NCI-H2196 treated with DMSO at 0.1 percent for 48 hours (cell line): ENCODE data around the gene ZMIZ1.

Experiments
- DNase-seq: peaks from one replicate; lab custom pipeline; 2025; ENCODE audit not compliant: unreplicated experiment; lab: John Stamatoyannopoulos, UW

The ZMIZ1 gene

DNA sequence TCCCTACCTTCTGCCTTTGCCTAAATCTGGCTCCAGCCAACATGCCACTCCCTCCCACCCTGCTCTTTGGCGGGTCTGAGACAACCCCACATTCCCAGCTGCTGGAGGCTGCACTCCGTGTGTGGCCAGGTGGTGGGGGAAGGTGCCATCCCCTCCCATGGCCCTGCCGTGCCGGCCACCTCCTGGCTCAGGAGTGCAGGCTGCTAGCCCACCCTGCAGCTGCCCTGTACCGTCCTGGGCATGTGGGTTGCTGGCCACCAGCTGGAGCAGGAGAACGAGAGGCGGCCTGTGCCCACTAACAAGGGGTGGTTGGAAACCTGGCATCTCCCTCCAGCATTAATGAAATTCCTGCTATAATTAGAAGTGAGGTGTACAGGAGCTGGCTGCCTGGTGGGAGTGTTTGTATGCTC is 97.6 kb downstream of the ZMIZ1 start:
- no peak for DNase-seq

DNA sequence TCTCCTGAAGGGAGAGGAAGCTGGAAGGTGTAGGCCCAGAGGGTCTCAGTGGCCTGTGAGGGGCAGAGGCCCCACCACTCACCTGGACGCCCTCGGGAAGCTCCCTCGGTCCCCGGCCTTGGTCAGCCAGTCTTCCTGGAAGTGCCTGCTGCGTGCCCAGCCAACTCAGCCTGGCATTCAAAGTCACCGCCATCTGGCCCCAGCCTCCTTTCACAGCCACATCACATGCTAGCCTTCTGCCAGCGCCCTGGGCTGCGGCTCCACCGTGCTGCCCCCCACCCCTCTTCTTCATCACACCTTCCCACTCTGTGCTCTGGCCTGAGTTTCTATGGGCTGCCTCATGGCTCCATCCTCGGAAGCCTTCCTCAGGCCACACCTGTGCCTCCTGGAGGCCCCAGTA is 98.0 kb downstream of the ZMIZ1 start:
- no peak for DNase-seq

DNA sequence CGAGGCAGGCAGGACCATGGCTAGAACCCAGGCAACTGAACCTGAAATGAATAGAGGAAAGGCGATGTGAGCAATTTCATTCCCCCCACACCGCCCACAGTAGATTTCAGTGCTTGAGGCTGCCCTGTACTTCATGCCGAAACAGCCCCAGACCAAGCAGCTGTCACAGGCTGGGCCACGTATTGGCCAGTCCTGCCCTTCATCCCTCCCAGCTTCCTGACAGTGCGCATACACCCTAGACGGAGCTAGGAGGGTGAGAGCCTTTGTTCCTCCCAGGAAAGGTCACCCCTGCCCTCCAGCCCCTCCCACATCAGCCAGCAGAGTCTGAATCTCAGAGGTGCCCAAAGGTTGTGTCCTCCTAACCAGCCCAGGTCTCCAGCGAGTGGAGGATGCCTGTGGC is 98.8 kb downstream of the ZMIZ1 start:
- DNase-seq: no peak

DNA sequence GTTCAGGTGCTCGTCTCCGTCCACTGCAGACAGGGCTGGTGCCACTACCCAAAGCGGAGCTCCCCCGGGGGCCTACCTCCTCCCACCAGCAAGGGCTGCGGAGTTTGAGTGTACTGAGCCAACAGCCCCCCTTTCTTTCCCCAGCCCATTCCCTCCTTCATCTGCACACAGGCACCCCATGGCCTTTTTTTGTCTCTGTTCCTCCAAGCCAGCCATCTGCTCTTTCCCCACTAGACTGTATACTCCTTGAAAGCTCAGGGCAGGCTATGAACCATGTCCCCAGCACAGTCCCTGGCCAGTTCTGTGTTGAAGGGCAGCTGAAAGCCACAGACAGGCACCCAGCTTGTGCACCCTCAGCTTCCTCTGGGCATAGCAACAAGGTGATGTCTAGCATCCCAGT is 99.4 kb downstream of the ZMIZ1 start:
- DNase-seq: no peak

DNA sequence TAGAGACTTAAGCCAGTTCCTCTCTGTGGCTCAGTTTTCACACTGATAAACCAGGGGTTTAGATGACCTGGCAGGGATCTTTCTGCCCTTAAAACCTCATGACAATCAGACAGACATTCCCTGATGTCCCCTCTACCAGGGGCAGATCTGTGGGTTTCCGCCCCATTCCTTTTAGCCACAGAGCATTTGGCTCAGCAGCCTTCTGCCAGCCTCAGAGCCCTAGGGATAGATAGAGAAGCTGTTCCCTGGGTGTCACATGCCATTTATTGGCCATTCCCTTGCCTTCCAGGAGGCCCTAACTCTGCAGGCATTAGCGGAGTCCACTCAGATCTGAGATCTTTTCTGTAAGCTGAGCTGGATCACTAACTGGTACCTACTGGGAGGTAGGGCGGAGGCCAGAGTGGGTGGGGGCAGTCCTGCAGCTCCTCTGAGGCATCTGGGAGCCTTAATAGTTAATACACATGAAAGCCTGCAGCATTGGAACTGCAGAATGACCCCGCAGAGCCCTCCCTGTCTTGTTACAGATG is 101.5 kb downstream of the ZMIZ1 start:
- no peak for DNase-seq

DNA sequence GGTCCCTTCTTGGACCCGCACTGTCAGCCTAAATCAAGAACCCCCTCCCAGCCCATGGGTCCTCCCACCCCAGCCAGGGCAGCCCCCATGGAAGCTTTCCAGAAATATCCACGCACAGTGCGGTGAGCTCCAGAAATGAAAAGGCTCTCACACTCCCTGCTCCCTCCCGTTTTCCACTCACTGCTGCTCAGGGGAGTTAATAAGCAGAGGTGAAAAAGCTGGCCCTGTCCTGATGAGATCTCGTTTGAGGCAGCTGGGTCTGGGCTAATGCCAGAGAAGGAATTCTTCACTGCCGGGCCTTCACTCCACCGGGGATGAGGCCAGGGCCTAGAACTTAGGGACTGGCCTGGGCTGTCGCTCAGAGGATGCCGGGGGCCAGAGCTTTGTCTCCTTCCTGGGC is 102.2 kb downstream of the ZMIZ1 start:
- DNase-seq: no peak

DNA sequence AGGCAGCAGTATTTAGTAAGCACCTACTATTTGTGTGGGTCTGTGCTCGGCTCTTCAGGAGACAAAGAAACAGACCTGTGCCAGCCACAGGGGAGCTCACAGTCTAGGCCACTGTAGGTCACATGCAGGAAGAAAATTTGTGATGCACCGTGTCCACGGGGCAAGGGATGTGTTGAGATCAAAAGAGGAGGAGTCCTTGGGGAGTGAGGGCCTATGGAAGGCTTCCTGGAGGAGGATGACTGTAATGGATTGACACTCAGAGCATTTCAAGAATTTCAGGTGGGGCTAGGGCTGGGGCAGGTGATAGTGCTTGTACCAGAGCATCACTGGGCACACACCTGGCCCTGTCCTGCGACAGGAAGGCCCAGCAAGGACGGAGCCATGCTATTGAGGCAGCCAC is 102.7 kb downstream of the ZMIZ1 start:
- DNase-seq: no peak

DNA sequence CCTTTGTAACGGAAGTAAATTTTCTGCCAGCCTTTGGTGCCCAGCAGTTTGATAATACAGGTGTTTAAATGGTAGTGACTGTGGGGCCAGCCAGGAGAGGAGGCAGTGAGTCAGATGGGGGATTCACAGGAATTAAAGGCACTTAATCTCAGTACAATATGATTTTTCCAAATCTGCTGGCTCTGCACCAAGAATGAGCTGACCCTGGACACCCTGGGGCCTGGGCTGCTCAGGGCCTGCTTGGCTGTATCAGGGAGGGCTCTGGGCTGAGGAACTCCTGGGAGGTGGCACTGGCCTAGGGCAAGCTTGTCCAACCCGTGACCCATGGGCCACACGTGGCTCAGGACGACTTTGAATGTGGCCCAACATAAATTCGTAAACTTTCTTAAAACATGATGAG is 104.1 kb downstream of the ZMIZ1 start:
- no peak for DNase-seq

DNA sequence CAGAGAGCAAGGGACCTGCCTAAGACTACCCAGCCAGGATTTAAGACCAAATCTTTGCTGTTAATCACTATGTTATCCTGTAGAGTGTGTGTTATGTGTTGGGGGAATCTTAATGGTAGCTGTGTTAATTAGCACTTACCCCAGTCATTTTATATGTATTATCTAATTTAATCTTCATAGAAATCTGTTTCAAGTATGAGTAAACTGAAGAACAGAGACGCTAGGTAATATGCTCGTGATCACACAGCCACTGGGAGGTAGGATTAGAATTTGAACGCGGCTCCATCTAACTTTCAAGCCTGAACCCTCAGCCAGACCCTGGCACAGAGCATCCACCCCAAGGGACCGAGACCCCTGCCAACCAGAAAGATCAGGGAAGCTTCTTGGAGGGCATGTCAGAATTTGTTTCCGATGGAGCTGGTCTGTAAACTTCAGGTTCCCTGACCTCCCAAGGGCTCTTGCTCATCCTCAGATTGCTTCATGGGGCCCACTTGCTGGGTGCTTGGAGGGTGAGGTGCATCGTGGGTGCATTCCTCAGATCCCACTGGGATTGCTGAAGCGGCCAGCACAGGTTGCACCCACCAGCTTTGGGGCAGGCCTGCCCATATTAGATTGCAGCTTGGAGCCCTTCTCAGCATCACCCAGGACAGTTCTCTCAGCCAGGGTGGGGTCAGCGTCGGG is 105.0 kb downstream of the ZMIZ1 start:
- no peak for DNase-seq

DNA sequence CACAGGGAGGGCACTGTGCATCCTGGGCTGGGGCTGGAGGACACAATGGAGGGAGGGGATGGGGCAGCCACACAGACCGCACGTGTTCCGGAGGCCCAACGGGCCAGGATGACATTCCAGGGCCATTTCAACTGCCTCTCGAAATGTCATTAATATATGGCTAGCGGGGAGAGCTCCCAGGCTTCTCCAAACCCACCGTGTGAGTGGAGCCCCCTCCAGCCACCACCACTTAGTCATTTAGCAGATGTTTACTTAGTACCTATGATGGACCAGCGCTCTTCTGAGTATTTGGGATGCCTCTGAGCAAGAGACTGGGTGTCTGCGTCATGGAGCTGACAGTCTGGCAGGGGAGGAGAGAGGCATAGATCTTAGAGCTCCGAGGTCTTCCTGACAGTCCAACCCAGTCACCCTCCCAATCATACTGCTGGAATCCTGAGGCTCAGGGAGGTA is 107.3 kb downstream of the ZMIZ1 start:
- DNase-seq: no peak

DNA sequence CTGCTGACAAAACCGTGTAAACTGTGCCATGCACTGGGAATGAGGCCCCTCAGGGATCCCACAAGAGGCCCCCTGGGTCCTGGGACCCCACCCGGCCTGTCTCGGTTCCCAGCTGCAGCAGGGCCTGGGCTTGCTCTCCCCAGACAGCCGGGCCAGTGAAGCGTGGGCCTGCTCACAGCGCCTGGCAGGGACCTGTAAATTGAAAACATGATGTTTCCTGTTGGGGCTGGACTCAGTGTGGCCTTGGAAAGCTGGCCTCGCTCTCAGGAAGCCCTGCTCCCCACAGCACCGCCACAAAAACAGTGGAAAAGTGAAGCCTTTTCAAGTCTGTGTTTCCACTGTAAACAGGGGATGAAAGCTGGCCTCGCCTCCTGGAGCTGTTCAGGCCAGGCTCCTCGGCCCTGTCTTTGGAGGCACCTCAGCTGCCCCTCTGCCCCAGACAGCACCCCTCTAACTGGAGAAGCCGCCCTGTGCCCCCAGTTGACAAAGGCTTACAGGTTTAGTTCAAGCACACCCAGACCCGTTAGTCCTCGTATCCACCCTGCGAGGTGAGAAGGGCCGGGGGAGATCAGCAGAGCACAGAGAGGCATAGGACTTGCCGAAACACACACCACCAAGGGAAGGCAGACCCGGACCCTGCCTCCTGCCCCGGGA is 108.3 kb downstream of the ZMIZ1 start:
- no peak for DNase-seq

DNA sequence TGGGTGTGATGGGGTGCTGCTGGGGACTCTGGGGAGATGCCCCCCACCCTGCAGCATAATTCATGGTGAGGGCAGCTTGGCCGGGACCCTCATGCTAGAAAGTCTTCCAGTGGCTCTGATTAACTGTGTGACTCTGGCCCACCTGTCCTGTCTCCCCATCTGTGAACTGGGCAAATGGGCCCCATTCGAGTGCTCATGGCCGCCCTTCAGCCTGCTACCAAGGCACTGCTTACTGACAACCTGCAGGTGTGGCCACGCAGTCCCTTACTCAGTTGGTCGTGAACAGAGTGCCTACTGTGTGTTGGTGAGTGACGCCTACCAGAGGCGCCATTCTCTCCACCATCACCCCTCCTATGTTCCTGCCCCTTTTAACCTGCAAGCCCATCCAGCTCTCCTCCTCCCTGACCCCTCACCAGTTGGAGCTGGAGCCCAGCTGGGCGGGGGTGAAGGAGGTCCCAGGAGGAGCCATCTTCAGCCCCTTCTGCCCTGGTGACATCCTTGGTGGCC is 109.4 kb downstream of the ZMIZ1 start:
- no peak for DNase-seq

DNA sequence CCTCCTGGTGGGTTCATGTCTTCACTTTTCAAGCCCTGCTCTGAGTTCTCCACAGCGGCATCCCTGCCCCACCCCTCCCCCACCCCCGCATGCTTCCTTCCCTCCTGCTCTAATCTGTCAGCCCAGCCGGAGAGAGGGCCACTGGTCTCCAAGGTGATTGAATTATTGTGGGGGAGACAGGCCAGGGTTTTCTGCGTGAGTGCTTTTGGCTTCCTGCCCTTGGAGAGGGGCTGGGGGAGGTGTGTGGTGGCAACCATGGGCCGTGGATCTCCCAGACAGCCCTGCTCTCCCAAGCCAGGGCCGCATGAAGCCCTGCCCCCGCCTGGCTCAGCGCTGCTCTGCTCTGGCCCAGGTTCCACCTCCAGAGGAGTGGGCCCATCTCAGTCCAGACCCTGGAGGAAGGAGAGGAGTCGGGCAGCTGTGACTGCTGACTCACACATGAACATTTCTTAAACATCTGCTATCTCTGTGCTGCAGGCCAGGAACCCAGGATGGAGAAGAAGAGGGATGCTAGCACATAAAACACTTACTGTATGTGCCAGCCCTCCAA is 109.9 kb downstream of the ZMIZ1 start:
- DNase-seq: no peak

DNA sequence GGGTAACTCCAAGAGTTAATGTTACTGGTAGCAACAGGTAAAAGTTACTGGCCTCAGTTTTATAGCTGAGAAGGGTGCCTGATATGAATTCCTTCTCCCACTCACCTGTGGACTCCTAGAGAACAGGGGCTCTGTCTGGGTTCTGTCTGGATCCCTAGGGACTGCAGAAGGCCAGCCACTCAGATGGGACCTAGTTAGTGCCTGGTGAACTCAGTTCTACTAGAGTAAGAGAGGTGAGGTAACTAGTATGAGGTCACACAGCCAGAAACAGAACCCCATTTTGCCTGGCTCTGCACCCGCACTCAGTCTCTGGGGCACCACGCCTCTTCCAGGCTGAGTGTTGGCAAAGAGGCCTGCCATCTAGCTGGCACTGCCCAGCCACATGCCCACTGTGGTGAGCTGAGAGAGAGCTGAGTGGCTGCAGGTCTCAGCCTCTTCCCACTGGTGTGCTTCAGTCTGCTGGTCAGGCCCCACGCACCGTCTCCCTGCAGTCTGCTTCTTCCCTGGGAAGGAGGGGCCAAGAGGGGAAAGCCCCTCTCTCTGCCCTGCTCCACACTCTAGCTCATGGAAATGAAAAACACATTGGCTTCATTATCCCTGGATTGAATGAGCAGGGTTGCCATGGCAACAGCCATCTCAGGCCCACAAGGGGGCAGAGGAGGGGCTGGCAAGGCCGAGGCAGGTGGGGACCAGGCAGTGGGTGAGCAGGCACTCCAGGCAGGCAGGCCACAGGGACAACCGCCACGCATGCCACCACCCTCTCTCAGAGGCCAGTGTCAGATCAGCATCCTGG is 110.6 kb downstream of the ZMIZ1 start:
- no peak for DNase-seq

DNA sequence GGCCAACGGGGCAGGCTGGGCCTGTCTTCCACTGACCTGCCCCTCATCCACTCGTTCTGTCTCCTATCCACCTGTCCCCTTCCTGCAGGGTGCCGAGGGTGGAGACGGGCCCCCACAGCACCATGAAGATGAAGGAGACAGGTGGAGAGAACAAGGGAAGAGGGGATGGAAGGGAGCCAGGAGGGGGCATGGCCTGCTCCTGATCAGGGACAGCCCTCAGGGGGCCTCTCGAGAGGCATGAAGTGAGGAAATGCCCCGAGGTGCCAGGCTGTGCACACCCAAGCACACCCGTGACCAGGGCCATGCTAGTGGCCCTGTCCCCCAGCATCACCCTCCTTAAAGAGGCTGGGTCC is 111.2 kb downstream of the ZMIZ1 start:
- no peak for DNase-seq

DNA sequence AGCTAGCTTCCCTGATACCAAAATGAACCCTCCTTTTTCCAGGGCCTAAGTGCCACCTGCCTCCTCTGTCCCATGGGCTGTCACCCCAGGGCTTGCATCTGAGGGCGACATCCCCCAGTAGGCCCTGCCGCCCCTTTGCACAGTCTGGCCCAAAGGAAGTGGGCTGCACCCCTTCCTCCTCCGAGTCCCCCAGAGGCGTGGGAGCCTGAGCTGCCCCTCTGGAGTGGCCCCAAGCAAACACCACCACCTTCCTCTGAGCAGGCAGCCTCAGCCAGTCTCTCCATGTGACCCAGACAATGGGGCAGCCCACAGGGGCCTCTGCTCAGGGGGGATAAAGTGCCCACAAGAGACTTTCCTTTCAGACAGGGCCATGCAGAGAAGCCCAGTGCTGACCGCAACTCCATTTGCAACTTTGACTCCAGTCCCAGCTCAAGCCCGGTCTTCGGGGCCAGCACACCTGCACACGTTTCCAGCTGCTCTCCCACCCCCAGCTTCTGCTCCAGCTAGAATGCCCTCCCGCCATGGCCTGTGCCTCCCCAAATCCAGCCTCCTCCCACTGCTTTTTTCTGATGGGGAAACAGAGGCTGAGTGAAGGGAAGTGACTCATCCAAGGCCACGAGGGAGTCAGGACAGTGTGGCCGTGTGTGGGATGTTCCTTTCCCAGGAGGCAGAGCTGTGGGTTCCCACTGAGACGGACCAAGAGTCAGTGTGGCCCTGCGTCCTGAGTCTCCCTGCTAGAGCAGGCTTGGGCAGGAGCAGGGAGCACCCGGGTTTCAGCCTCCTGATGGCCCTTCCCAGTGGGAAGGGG is 111.9 kb downstream of the ZMIZ1 start:
- no peak for DNase-seq

DNA sequence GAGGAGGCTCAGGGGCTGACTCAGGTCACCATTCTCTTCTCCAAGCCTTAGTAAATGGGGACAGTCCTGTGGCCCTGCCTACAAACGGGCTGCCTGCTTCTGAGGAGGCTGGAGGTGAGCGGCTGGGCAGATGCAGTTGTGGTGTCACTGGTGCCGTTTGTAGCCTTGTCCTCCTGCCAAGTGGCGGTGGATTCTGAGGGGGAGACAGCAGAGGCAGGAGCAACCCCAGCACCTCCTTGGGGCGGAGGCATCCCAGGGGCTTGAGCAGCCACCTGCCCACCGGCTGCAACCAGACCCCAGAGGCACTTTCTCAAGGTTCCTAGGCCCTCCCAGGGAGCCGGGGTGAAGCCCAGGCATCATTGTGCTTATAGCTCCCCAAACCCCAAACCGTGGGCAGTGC is 112.5 kb downstream of the ZMIZ1 start:
- no peak for DNase-seq

DNA sequence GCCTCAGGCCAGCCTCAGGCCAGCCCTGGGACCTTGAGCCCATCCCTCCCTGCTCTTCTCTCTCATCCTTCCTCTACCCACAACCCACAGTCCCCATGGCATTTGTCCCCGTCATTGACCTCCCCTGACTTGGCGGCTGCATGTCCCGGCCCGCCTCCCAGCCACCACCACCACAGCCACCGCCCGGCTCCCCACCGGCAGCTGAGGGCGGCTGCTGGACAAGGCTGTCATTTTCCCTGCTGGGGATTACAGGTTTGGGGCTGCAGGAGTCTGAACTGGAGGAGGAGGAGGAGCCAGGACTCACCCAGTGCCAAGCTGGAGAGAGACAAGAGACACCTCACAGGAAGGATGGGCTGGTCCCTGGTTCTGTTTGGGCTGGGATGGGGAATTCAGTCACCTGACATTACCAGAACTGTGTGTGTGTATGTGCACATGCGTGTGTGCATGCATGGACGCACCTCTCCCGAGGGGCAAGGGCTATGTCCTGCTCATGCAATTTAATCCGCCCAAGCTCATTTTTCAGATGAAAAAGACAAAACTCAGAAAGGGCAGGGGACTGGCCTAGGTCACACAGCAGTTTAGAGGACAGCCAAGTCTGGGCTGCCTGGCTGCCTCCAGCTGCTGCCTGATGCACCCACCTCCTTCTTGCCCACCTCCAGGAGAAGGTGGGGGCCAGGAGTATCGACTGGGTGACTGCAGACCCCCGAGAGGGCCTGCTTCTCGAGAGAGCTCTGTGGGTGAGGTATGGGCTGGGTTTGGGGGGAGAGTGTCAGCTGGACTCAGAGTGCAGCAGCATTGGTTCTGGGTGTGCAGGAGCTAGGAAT is 113.1 kb downstream of the ZMIZ1 start:
- no peak for DNase-seq

DNA sequence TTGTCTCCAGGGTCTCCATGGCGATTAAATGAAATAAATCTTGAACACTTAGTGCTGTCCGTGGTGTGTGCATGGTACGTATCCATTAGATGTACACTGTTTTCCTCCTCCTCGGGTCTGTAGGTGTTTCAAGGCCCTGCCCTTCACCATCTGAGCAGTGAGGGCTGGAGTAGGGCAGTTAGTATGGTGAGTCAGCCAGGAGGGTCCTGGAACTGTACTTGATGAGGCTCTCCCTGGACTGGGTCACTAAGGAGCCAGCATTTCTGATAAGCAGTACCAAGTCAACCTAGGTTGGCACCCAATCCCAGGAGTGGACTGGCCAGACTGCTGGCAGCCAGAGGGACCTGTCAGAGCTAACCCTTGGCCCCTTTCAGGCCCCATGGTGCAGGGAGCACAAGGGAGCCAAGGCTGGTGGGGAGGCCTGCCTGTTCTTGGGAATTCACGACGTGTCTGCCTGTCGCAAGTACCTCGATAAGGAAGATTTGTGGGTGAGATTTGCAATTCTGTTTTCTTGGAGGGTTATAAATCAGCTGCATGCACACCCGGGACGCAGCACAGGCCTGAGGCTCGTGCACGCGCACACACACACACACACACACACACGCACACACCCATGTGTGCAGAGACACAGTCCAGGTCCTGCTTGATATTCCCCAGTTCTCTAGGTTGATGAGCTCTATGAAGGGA is 114.2 kb downstream of the ZMIZ1 start:
- no peak for DNase-seq
